Pancreas (tissue), 10 donors: ENCODE results near the gene SERPINI2. TPM values are rescaled to one million over a fixed set of nuclear protein-coding genes. Genes with fewer than 3 reads are reported as not detected.
"Not testable (repeated sequence)": the region's sequence is repeated elsewhere in the genome, so short reads cannot be mapped to it uniquely, and the experiment has no call there.

Experiments
- ATAC-seq, 4 donors: fragments of 200-7000 bp; cut with Tn5 transposase; one replicate each; pipeline versions ENCODE4 v1.8.0 to v1.9.1; 2020; ENCODE audit warnings: mild to moderate bottlenecking in 4 of 4, moderate library complexity in 4 of 4
- DNase-seq, 6 donors: peaks; one replicate each; pipeline ENCODE4 v3.0.0-alpha.2; 2020
- FAIRE-seq: peaks from 2 replicates; lab custom pipeline; 2012; peaks lifted over from hg19 to GRCh38; lab: Jason Lieb, UNC
- H3K27ac ChIP-seq, 4 donors: fragments of 200-600 bp; sonication (generic); 1 replicate in 3 of 4; 2 replicates in 1 of 4; pipeline versions ENCODE4 v1.5.0 to v1.8.0; 2020
- H3K27me3 ChIP-seq, 4 donors: fragments of 200-600 bp; one replicate each; pipeline ENCODE4 v1.8.0; 2021
- H3K36me3 ChIP-seq, 3 donors: fragments of 200-600 bp; sonication (generic) in 1 of 3; one replicate each; pipeline versions ENCODE4 v1.5.0 to v1.8.0; 2020 to 2021
- H3K4me1 ChIP-seq, 3 donors: fragments of 200-600 bp; one replicate each; pipeline ENCODE4 v1.8.0; 2021
- H3K4me3 ChIP-seq, 4 donors: fragments of 200-600 bp; sonication (generic) in 2 of 4; one replicate each; pipeline versions ENCODE4 v1.5.0 to v1.8.0; 2020 to 2021
- H3K9me3 ChIP-seq, 4 donors: fragments of 200-600 bp; one replicate each; pipeline ENCODE4 v1.8.0; 2021
- WGBS, 2 donors: extraction: QIAGEN DNeasy Blood & Tissue Kit; methylation state at CpG; one replicate each; pipeline ENCODE4 v1.1.7; 2013; 5-methylcytosine and 5-hydroxymethylcytosine counted together
- intact Hi-C, 3 donors: fragments of 100-400 bp; cut with DNase I; formaldehyde crosslinking; loops; one replicate each; pipeline versions ENCODE4 v1.11.1 to v1.14.2; 2022
- polyA plus RNA-seq, 2 donors: library from polyadenylated mRNA; stranded (reverse); fragments of 200-250 nt; gene quantifications; one replicate each; pipeline ENCODE4 v1.2.3, GENCODE V29; 2013
- total RNA-seq, 6 donors: library from RNA; stranded (reverse); fragmentation: NEBNext Ultra II Directional in 4 of 6; extraction: Animal tissue kit (Norgen Biotek cat#: 25700) in 4 of 6; gene quantifications; one replicate each; pipeline versions ENCODE4 v1.2.1 to v1.2.4, GENCODE V29; 2021 to 2023
- TF ChIP-seq, protein P1 (sequence below), 4 donors: fragments of 200-600 bp; sonication (generic) in 3 of 4; IDR thresholded peaks; one replicate each; pipeline versions ENCODE4 v1.5.0 to v1.8.0; 2021; ENCODE audit warnings: antibody characterized with exemption in 4 of 4
- donor health status: healthy with polysubstance abuse.
- donor health status: DM: no; HTN: no; CAD: no; lungs with moderate emphysema.
- donor health status: DM: no; HTN: no; CAD: no.
- donor health status: control.
- donor health status: control.
- donor health status: Bipolar disorder and iron deficiency.
- donor health status: DM: yes; HTN: yes; CAD: no.
- donor health status: DM: no; HTN: no; CAD: no.
- donor health status: DM: no; HTN: no; CAD: no.
- donor health status: DM: yes; HTN: yes; CAD: no.

The SERPINI2 gene
- total and polyA plus RNA-seq, 8 donors: 143 to 444 (median 342) TPM

GRCh38 chr3:167445491-167445890 is 28.4 kb downstream of the SERPINI2 start:
- H3K27ac ChIP-seq: no peak overlapping the region
- no peaks in the 10 kb centered on the region for H3K36me3 ChIP-seq
- TF ChIP-seq, protein P1, sequence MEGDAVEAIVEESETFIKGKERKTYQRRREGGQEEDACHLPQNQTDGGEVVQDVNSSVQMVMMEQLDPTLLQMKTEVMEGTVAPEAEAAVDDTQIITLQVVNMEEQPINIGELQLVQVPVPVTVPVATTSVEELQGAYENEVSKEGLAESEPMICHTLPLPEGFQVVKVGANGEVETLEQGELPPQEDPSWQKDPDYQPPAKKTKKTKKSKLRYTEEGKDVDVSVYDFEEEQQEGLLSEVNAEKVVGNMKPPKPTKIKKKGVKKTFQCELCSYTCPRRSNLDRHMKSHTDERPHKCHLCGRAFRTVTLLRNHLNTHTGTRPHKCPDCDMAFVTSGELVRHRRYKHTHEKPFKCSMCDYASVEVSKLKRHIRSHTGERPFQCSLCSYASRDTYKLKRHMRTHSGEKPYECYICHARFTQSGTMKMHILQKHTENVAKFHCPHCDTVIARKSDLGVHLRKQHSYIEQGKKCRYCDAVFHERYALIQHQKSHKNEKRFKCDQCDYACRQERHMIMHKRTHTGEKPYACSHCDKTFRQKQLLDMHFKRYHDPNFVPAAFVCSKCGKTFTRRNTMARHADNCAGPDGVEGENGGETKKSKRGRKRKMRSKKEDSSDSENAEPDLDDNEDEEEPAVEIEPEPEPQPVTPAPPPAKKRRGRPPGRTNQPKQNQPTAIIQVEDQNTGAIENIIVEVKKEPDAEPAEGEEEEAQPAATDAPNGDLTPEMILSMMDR (IDR thresholded peaks at IDR 0.05): no peak
- no peak for DNase-seq
- no peaks in the 10 kb centered on the region for H3K27me3 ChIP-seq
- no peak for FAIRE-seq
- ATAC-seq: no peak
- intact Hi-C loops: no loop called here
- H3K4me1 ChIP-seq: no peaks in the 10 kb centered on the region
- H3K9me3 ChIP-seq: no peaks in the 10 kb centered on the region
- H3K4me3 ChIP-seq: no peak overlapping the region

GRCh38 chr3:167441256-167441655 is 32.6 kb downstream of the SERPINI2 start:
- Histone ChIP-seq H3K27ac (no peak overlapping the region), H3K4me3 (no peak overlapping the region), H3K36me3 (no peaks in the 10 kb centered on the region), H3K27me3 (no peaks in the 10 kb centered on the region), H3K9me3 (no peaks in the 10 kb centered on the region), H3K4me1 (peaks cover 0 to 7% (median 0%) of the 10 kb centered on the region in 3 donors)
- TF ChIP-seq, protein P1 (IDR thresholded peaks at IDR 0.05): no peak
- intact Hi-C loops: no loop called here
- ATAC-seq (no peak), FAIRE-seq (no peak), DNase-seq (no peak)
- WGBS, 2 donors: 87 to 90% methylated on average over 2 of the region's 2 CpGs

DNA sequence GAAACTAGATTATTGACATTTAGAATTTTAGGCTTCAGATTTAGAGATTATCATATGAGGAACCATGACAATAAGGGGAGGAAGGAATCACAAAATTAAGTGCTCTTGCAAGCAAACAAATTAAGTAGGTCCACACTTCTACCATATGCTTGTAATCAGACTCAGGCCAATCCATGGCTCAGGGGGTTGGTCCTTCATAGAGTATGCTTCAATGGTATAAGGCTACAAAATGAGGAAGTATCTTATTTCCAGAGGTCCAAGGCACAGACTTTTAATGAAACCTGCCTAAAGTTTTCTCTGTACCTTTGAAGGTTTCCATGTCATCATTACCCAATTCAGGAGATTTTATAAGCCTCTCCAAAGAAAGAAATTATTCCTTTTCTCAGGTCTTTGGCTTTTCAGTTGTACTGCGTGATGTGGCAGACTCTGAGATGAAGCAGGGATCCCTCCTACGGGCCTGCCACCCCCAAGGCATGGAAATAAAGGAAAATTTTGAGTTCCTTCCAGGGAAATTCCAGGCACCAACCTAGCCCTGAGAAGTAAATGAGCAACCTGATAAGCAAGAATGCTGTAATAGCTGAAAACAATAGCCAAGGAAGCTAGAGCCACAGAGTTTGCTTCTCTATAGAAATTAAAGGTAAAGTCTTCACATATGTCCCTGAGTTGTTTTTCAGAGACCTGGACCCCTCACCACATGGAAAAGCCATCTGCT is 36.3 kb downstream of the SERPINI2 start:
- TF ChIP-seq, protein P1 (IDR thresholded peaks at IDR 0.05): no peak
- 47 to 52% methylated on average over 2 of the region's 2 CpGs for WGBS, 2 donors
- peak overlapping the region in 2 of 4 donors; percentile 48 to 50 for H3K27ac ChIP-seq
- no peak overlapping the region for H3K4me3 ChIP-seq
- DNase-seq (no peak), ATAC-seq (peak; percentile 64 to 92 (median 70)), FAIRE-seq (no peak)
- H3K36me3 ChIP-seq: no peaks in the 10 kb centered on the region
- no peaks in the 10 kb centered on the region for H3K9me3 ChIP-seq
- intact Hi-C loops: no loop called here
- H3K4me1 ChIP-seq: peaks cover 0 to 7% (median 0%) of the 10 kb centered on the region in 3 donors
- H3K27me3 ChIP-seq: no peaks in the 10 kb centered on the region

GRCh38 chr3:167426962-167427361 is 46.9 kb downstream of the SERPINI2 start:
- H3K27me3 ChIP-seq, FAIRE-seq, DNase-seq, H3K36me3 ChIP-seq, H3K4me1 ChIP-seq, intact Hi-C loops, H3K9me3 ChIP-seq, ATAC-seq, H3K27ac ChIP-seq, H3K4me3 ChIP-seq: not testable (repeated sequence)
- 89% methylated on average over 3 of the region's 3 CpGs for WGBS, 2 donors

DNA sequence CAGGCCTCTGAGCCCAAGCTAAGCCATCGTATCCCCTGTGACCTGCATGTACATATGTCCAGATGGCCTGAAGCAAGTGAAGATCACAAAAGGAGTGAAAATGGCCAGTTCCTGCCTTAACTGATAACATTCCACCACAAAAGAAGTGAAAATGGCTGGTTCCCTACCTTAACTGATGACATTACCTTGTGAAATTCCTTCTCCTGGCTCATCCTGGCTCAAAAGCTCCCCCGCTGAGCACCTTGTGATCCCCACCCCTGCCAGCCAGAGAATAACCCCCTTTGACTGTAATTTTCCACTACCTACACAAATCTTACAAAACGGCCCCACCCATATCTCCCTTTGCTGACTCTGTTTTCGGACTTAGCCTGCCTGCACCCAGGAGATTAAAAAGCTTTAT is 51.4 kb downstream of the SERPINI2 start:
- WGBS, 2 donors: 83 to 88% methylated on average over 4 of the region's 4 CpGs
- H3K4me3 ChIP-seq, DNase-seq: not testable (repeated sequence)

GRCh38 chr3:167409611-167410010 is 64.2 kb downstream of the SERPINI2 start:
- Histone ChIP-seq H3K36me3 (no peaks in the 10 kb centered on the region), H3K4me1 (no peaks in the 10 kb centered on the region), H3K27ac (no peak overlapping the region), H3K27me3 (no peaks in the 10 kb centered on the region), H3K9me3 (no peaks in the 10 kb centered on the region), H3K4me3 (no peak overlapping the region)
- ATAC-seq (no peak), FAIRE-seq (no peak), DNase-seq (no peak)
- TF ChIP-seq, protein P1 (IDR thresholded peaks at IDR 0.05): no peak
- intact Hi-C loops: loop anchor here in 1 of 3 donors (10.0 kb wide), 1 partner anchor 275 kb away; no protein-coding TSS in a partner anchor
- WGBS, 2 donors: 85 to 90% methylated on average over 1 of the region's 1 CpG

More for the DNA sequence above, 51.4 kb downstream of the SERPINI2 start:
- H3K9me3 ChIP-seq, H3K36me3 ChIP-seq, H3K27ac ChIP-seq, H3K4me1 ChIP-seq, intact Hi-C loops, H3K27me3 ChIP-seq, ATAC-seq, FAIRE-seq: not testable (repeated sequence)
